Sigmoid colon (tissue), 7 donors: ENCODE results near the gene SLC22A31. TPM values are rescaled to one million over a fixed set of nuclear protein-coding genes. Genes with fewer than 3 reads are reported as not detected.
"Not testable (repeated sequence)": the region's sequence is repeated elsewhere in the genome, so short reads cannot be mapped to it uniquely, and the experiment has no call there.

Source experiments
- DNase-seq: peaks from one replicate; pipeline ENCODE4 v3.0.0-alpha.2; 2019
- H3K27ac ChIP-seq, 4 donors: fragments of 200-600 bp; sonication (generic); one replicate each; pipeline ENCODE4 v1.5.1; 2016 to 2019; ENCODE audit warnings: mild to moderate bottlenecking in 1 of 4
- H3K27me3 ChIP-seq, 3 donors: fragments of 200-600 bp; sonication (generic); one replicate each; pipeline ENCODE4 v1.5.1; 2019; ENCODE audit warnings: mild to moderate bottlenecking in 1 of 3
- H3K36me3 ChIP-seq, 4 donors: fragments of 200-600 bp; sonication (generic); one replicate each; pipeline ENCODE4 v1.5.1; 2016 to 2019
- H3K4me1 ChIP-seq, 4 donors: fragments of 200-600 bp; sonication (generic); one replicate each; pipeline ENCODE4 v1.5.1; 2017 to 2019
- H3K4me3 ChIP-seq, 4 donors: fragments of 200-600 bp; sonication (generic); one replicate each; pipeline ENCODE4 v1.5.1; 2017 to 2019; ENCODE audit warnings: mild to moderate bottlenecking in 2 of 4, moderate library complexity in 1 of 4
- H3K9me3 ChIP-seq, 4 donors: fragments of 200-600 bp in 3 of 4; sonication (generic) in 3 of 4; one replicate each; pipeline versions ENCODE4 v1.5.1 to v1.6.1; 2013 to 2019
- EP300 ChIP-seq, 4 donors: sonication (generic); formaldehyde crosslinking; IDR thresholded peaks; one replicate each; pipeline ENCODE4 v1.6.1; 2017; ENCODE audit warnings: antibody characterized with exemption in 4 of 4
- POLR2A ChIP-seq, 2 donors: fragments of 450-650 bp; IDR thresholded peaks; one replicate each; pipeline ENCODE4 v1.6.1; 2016; ENCODE audit warnings: antibody characterized with exemption in 2 of 2, mild to moderate bottlenecking in 2 of 2, moderate library complexity in 2 of 2
- POLR2AphosphoS5 ChIP-seq, 4 donors: sonication (generic); formaldehyde crosslinking; IDR thresholded peaks; one replicate each; pipeline ENCODE4 v1.6.1; 2017; ENCODE audit warnings: antibody characterized with exemption in 4 of 4
- WGBS, 2 donors: extraction: QIAGEN DNeasy Blood & Tissue Kit; methylation state at CpG; one replicate each; pipeline ENCODE4 v1.1.7; 2013; 5-methylcytosine and 5-hydroxymethylcytosine counted together
- intact Hi-C: fragments of 100-400 bp; cut with DNase I; formaldehyde crosslinking; loops from one replicate; pipeline ENCODE4 v1.15.1; 2023
- polyA plus RNA-seq, 3 donors: library from polyadenylated mRNA; stranded (reverse); fragments of 200-250 nt; gene quantifications; one replicate each; pipeline ENCODE4 v1.2.3, GENCODE V29; 2013
- total RNA-seq, 4 donors: library from RNA; depleted of rRNA; stranded (reverse); fragments of >200 nt; gene quantifications; one replicate each; pipeline ENCODE4 v1.1.0, GENCODE V29; 2016
- TF ChIP-seq, protein P1 (sequence below), 4 experiments: fragments of 450-650 bp in 3 of 4; fragments of 200-600 bp in 1 of 4; IDR thresholded peaks; one replicate each; pipeline ENCODE4 v1.5.1; 2016 to 2019; ENCODE audit warnings: antibody characterized with exemption in 4 of 4, mild to moderate bottlenecking in 3 of 4, moderate library complexity in 2 of 4
- donor health status: healthy with polysubstance abuse.
- donor health status: Bipolar disorder and iron deficiency.
- donor health status: healthy.

The SLC22A31 gene
- total and polyA plus RNA-seq, 7 donors, result 0.87 TPM; not detected in 6

GRCh38 chr16:89187770-89188392 lies 12.5 kb downstream of the SLC22A31 start:
- intact Hi-C loops, result no loop called here
- Histone ChIP-seq H3K4me3 (no peak overlapping the region), H3K36me3 (no peaks in the 10 kb centered on the region), H3K4me1 (peaks cover 0 to 14% (median 13%) of the 10 kb centered on the region in 4 donors), H3K27ac (no peak overlapping the region), H3K27me3 (peaks cover 7 to 34% (median 17%) of the 10 kb centered on the region in 3 donors), H3K9me3 (no peaks in the 10 kb centered on the region)
- TF ChIP-seq POLR2A (IDR thresholded peaks at IDR 0.05) (no peak), POLR2AphosphoS5 (IDR thresholded peaks at IDR 0.05) (no peak), EP300 (IDR thresholded peaks at IDR 0.05) (no peak)
- TF ChIP-seq, protein P1, sequence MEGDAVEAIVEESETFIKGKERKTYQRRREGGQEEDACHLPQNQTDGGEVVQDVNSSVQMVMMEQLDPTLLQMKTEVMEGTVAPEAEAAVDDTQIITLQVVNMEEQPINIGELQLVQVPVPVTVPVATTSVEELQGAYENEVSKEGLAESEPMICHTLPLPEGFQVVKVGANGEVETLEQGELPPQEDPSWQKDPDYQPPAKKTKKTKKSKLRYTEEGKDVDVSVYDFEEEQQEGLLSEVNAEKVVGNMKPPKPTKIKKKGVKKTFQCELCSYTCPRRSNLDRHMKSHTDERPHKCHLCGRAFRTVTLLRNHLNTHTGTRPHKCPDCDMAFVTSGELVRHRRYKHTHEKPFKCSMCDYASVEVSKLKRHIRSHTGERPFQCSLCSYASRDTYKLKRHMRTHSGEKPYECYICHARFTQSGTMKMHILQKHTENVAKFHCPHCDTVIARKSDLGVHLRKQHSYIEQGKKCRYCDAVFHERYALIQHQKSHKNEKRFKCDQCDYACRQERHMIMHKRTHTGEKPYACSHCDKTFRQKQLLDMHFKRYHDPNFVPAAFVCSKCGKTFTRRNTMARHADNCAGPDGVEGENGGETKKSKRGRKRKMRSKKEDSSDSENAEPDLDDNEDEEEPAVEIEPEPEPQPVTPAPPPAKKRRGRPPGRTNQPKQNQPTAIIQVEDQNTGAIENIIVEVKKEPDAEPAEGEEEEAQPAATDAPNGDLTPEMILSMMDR (IDR thresholded peaks at IDR 0.05), result no peak
- WGBS, 2 donors, result 64 to 70% methylated on average over 19 of the region's 19 CpGs
- DNase-seq, result no peak

DNA sequence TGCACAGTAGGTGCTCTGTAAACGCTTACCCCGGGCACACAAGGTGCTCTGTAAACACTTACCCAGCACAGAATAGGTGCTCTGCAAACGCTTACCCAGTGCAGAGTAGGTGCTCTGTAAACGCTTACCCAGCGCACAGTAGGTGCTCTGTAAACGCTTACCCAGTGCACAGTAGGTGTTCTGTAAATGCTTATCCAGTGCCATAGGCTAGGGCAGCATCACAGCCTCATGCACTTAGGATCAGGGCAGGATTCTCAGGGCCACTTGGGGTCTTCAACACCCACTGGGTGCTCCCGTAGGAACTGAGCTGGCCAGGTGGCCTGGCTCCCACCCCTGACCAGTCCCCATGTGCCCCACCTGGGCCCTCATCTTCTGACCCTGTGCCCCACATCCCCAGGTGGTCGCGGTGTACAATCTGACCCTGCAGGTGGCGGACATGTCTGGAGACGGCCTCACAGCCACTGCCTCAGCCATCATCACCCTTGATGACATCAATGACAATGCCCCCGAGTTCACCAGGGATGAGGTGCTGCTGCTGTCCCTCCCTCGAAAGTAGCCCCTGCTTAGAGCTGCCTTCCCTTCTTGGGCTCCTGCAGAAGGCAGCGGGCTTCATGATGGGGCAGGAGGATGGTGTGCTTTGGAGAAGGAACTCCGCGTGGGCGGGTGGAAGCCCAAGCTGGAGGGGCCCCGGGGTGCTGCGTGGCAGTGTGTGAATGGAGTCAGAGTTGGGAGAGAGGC lies 13.1 kb downstream of the SLC22A31 start:
- DNase-seq, result no peak
- intact Hi-C loops, result no loop called here
- 46 to 61% methylated on average over 19 of the region's 19 CpGs for WGBS, 2 donors
- Histone ChIP-seq H3K27ac (no peak overlapping the region), H3K36me3 (no peaks in the 10 kb centered on the region), H3K4me1 (peaks cover 0 to 10% (median 9%) of the 10 kb centered on the region in 4 donors), H3K4me3 (no peak overlapping the region), H3K27me3 (peaks cover 7 to 39% (median 17%) of the 10 kb centered on the region in 3 donors), H3K9me3 (no peaks in the 10 kb centered on the region)
- TF ChIP-seq POLR2A (IDR thresholded peaks at IDR 0.05) (no peak), POLR2AphosphoS5 (IDR thresholded peaks at IDR 0.05) (no peak), EP300 (IDR thresholded peaks at IDR 0.05) (no peak)
- TF ChIP-seq, protein P1 (IDR thresholded peaks at IDR 0.05), result no peak

DNA sequence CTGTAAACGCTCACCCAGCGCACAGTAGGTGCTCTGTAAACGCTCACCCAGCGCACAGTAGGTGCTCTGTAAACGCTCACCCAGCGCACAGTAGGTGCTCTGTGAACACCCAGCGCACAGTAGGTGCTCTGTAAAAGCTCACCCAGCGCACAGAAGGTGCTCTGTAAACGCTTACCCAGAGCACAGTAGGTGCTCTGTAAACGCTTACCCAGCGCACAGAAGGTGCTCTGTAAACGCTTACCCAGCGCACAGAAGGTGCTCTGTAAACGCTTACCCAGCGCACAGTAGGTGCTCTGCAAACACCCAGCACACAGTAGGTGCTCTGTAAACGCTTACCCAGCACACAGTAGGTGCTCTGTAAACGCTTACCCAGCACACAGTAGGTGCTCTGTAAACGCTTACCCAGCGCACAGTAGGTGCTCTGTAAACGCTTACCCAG lies 13.7 kb downstream of the SLC22A31 start:
- H3K36me3 ChIP-seq, DNase-seq, H3K4me3 ChIP-seq, intact Hi-C loops, H3K27ac ChIP-seq, H3K4me1 ChIP-seq, H3K9me3 ChIP-seq: not testable (repeated sequence)
- peaks cover 2 to 37% (median 15%) of the 10 kb centered on the region in 3 donors for H3K27me3 ChIP-seq
- WGBS, 2 donors, result 78 to 92% methylated on average over 20 of the region's 20 CpGs

DNA sequence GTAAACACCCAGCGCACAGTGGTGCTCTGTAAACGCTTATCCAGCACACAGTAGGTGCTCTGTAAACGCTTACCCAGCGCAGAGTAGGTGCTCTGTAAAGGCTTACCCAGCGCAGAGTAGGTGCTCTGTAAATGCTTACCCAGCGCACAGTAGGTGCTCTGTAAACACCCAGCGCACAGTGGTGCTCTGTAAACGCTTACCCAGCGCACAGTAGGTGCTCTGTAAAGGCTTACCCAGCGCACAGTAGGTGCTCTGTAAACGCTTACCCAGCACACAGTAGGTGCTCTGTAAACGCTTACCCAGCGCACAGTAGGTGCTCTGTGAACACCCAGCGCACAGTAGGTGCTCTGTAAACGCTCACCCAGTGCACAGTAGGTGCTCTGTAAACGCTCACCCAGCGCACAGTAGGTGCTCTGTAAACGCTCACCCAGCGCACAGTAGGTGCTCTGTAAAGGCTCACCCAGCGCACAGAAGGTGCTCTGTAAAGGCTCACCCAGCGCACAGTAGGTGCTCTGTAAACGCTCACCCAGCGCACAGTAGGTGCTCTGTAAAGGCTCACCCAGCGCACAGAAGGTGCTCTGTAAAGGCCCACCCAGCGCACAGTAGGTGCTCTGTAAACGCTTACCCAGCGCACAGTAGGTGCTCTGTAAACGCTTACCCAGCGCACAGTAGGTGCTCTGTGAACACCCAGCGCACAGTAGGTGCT lies 14.3 kb downstream of the SLC22A31 start:
- H3K4me3 ChIP-seq, H3K4me1 ChIP-seq, DNase-seq, H3K9me3 ChIP-seq, H3K36me3 ChIP-seq, H3K27ac ChIP-seq, intact Hi-C loops: not testable (repeated sequence)
- peaks cover 0 to 37% (median 15%) of the 10 kb centered on the region in 3 donors for H3K27me3 ChIP-seq
- 82 to 94% methylated on average over 30 of the region's 30 CpGs for WGBS, 2 donors

DNA sequence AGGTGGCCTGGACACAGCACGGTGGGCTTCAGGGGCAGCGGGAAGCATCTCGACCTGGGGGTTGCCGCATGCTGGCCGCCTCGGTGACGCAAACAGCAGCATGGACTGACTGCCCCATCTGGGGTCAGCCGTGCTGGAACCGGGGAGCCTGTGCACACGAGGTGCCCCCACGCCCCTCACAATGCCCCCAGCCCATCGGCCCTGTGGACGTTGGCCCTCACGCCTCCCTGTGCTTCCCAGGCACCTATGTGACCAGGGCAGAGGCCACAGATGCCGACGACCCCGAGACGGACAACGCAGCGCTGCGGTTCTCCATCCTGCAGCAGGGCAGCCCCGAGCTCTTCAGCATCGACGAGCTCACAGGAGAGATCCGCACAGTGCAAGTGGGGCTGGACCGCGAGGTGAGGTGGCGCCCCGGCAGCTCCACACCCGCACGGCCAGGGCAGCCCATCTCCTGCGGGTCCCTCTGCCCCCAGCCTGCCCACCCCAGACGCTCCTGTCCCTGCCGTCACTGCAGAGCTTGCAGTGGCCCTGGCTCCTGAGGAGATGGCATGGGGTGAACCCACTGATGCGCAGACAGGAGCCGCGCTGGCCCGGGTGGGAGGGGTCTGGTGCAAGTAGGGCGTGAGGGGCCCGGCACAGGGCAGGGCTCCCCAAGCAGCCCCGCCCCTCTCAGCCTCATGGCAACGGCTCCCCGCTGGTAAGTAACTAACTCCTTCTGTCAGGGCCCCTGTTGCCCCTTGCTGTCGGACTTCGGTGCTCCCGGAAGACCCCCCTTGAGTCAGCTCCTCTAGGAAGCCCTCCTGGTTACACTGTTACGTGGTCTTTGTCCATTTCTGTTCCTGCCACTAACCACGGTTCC lies 15.2 kb downstream of the SLC22A31 start:
- intact Hi-C loops, result no loop called here
- WGBS, 2 donors, result 60 to 74% methylated on average over 48 of the region's 48 CpGs
- Histone ChIP-seq H3K27me3 (peaks cover 0 to 39% (median 14%) of the 10 kb centered on the region in 3 donors), H3K9me3 (no peaks in the 10 kb centered on the region), H3K27ac (no peak overlapping the region), H3K4me1 (no peaks in the 10 kb centered on the region), H3K4me3 (no peak overlapping the region), H3K36me3 (no peaks in the 10 kb centered on the region)
- TF ChIP-seq EP300 (IDR thresholded peaks at IDR 0.05), result no peak
- TF ChIP-seq POLR2AphosphoS5 (IDR thresholded peaks at IDR 0.05), result no peak
- no peak for TF ChIP-seq POLR2A (IDR thresholded peaks at IDR 0.05)
- TF ChIP-seq, protein P1 (IDR thresholded peaks at IDR 0.05), result no peak
- no peak for DNase-seq
